A549 (cell line): ENCODE measurements around the gene ABHD2. TPM values are rescaled to one million over a fixed set of nuclear protein-coding genes. Genes with fewer than 3 reads are reported as not detected.

Experiments used
- ATAC-seq, 2 experiments: fragments of 200-7000 bp in 1 of 2; fragments of >200 bp in 1 of 2; cut with Nextera tagmentation in 1 of 2; cut with Tn5 transposase in 1 of 2; 3 replicates each; pipeline versions ENCODE4 v1.8.0 to v1.9.1; 2018 to 2020; ENCODE audit warnings: mild to moderate bottlenecking in 1 of 2, moderate library complexity in 1 of 2
- CTCF ChIA-PET: fragments of 300-600 bp; sonication (Branson Sonifier 250); formaldehyde crosslinking; extraction: SDS; loops from one replicate; lab custom pipeline; 2021; ENCODE audit warnings: antibody characterized with exemption, inconsistent platforms; lab: Yijun Ruan, JAX
- POLR2A ChIA-PET: fragments of 350-600 bp; formaldehyde crosslinking; extraction: SDS; loops from one replicate; lab custom pipeline; 2021; ENCODE audit warnings: antibody characterized with exemption, inconsistent platforms; lab: Yijun Ruan, JAX
- DNase-seq, 2 experiments: peaks; one replicate each; pipeline versions ENCODE4 v3.0.0 to v3.0.0-alpha.2; 2011 to 2016; ENCODE audit warnings: low read depth in 1 of 2, low spot score in 1 of 2
- FAIRE-seq: peaks from 2 replicates; lab custom pipeline; 2011; peaks lifted over from hg19 to GRCh38; lab: Jason Lieb, UNC
- H3K27ac ChIP-seq, 2 experiments: fragments of >200 bp; sonication (Bioruptor Twin); formaldehyde crosslinking; 3 replicates each; pipeline ENCODE4 v1.5.1; 2016 to 2017
- H3K4me1 ChIP-seq: fragments of >200 bp; sonication (Bioruptor Twin); formaldehyde crosslinking; 3 replicates; pipeline ENCODE4 v1.6.1; 2016
- H3K4me2 ChIP-seq: fragments of >200 bp; sonication (Bioruptor Twin); formaldehyde crosslinking; 3 replicates; pipeline ENCODE4 v1.6.1; 2016
- H3K4me3 ChIP-seq: fragments of >200 bp; sonication (Bioruptor Twin); formaldehyde crosslinking; 3 replicates; pipeline ENCODE4 v1.5.1; 2016
- H3K9me3 ChIP-seq: fragments of >200 bp; sonication (Bioruptor Twin); formaldehyde crosslinking; 3 replicates; pipeline ENCODE4 v1.6.1; 2016
- EHF ChIP-seq: fragments of 250-450 bp; sonication (Bioruptor Pico); IDR thresholded peaks from 2 replicates; pipeline ENCODE4 v1.5.0; 2020; ENCODE audit warnings: mild to moderate bottlenecking
- ESRRA ChIP-seq: fragments of 150-350 bp; IDR thresholded peaks from 2 replicates; pipeline ENCODE4 v1.6.1; 2014; ENCODE audit warnings: mild to moderate bottlenecking, low read length, borderline replicate concordance
- FOSB ChIP-seq: fragments of 250-450 bp; sonication (Bioruptor Pico); IDR thresholded peaks from 2 replicates; pipeline ENCODE4 v1.5.0; 2020; ENCODE audit warnings: mild to moderate bottlenecking, moderate library complexity
- FOSL2 ChIP-seq, 2 experiments: fragments of 450-650 bp in 1 of 2; fragments of >200 bp in 1 of 2; sonication (Bioruptor Twin) in 1 of 2; formaldehyde crosslinking; IDR thresholded peaks; 2 replicates each; pipeline versions ENCODE4 v1.5.0 to v1.6.1; 2016 to 2020; ENCODE audit warnings: mild to moderate bottlenecking in 1 of 2, moderate library complexity in 1 of 2
- FOXS1 ChIP-seq: fragments of 250-450 bp; sonication (Bioruptor Pico); IDR thresholded peaks from 2 replicates; pipeline ENCODE4 v1.5.0; 2020; ENCODE audit warnings: mild to moderate bottlenecking, moderate library complexity
- HEYL ChIP-seq: fragments of 250-450 bp; sonication (Bioruptor Pico); IDR thresholded peaks from 2 replicates; pipeline ENCODE4 v1.8.0; 2021; ENCODE audit warnings: mild to moderate bottlenecking, moderate library complexity
- HOXB5 ChIP-seq: fragments of 250-450 bp; sonication (Bioruptor Pico); IDR thresholded peaks from 2 replicates; pipeline ENCODE4 v1.5.0; 2020; ENCODE audit warnings: mild to moderate bottlenecking, moderate library complexity
- NFE2L2 ChIP-seq: fragments of 150-350 bp; conservative IDR thresholded peaks from 2 replicates; pipeline ENCODE4 v1.6.1; 2014; ENCODE audit warnings: low read length
- PHF8 ChIP-seq: fragments of 200-600 bp; sonication (generic); IDR thresholded peaks from 2 replicates; pipeline ENCODE4 v1.6.1; 2016; ENCODE audit warnings: low read depth, mild to moderate bottlenecking, antibody characterized with exemption, moderate library complexity, borderline replicate concordance
- POLR2A ChIP-seq: IDR thresholded peaks from 2 replicates; pipeline ENCODE4 v1.6.1; 2012; ENCODE audit warnings: mild to moderate bottlenecking, low read length
- POLR2AphosphoS2 ChIP-seq: conservative IDR thresholded peaks from 2 replicates; pipeline ENCODE4 v1.6.1; 2012; ENCODE audit warnings: low read length, improper control_type of control experiment, inconsistent platforms
- RARB ChIP-seq: fragments of 250-450 bp; sonication (Bioruptor Pico); IDR thresholded peaks from 2 replicates; pipeline ENCODE4 v1.8.0; 2021; ENCODE audit warnings: mild to moderate bottlenecking, moderate library complexity
- TFCP2L1 ChIP-seq: fragments of 250-450 bp; sonication (Bioruptor Pico); IDR thresholded peaks from 2 replicates; pipeline ENCODE4 v1.5.0; 2021; ENCODE audit warnings: mild to moderate bottlenecking
- TP53 ChIP-seq: fragments of 250-450 bp; sonication (Bioruptor Pico); IDR thresholded peaks from 2 replicates; pipeline ENCODE4 v1.5.0; 2021; ENCODE audit warnings: mild to moderate bottlenecking, moderate library complexity
- ZSCAN20 ChIP-seq: fragments of 250-450 bp; sonication (Bioruptor Pico); IDR thresholded peaks from 2 replicates; pipeline ENCODE4 v1.8.0; 2022; ENCODE audit warnings: mild to moderate bottlenecking, moderate library complexity
- WGBS: methylation state at CpG from one replicate; pipeline ENCODE4 v1.1.6; 2017; ENCODE audit errors: missing lambda C conversion rate; 5-methylcytosine and 5-hydroxymethylcytosine counted together
- polyA plus RNA-seq, 4 experiments: library from polyadenylated mRNA; depleted of rRNA in 3 of 4; stranded (reverse); fragments of >200 nt; fragmentation: RNase III in 1 of 4; extraction: RNeasy Plus Mini Kit Qiagen cat#74134 plus additional on column Dnase treatment in 1 of 4; gene quantifications; 2 replicates in 3 of 4; 3 replicates in 1 of 4; pipeline ENCODE4 v1.2.3, GENCODE V29; 2011 to 2017
- TF ChIP-seq, protein P1 (sequence below): IDR thresholded peaks from 2 replicates; pipeline ENCODE4 v1.6.1; 2012; ENCODE audit warnings: low read depth, borderline replicate concordance
- TF ChIP-seq, protein P2 (sequence below): fragments of >200 bp; sonication (Bioruptor Twin); formaldehyde crosslinking; IDR thresholded peaks from 3 replicates; pipeline ENCODE4 v1.5.1; 2016
- TF ChIP-seq, protein P3 (sequence below): fragments of 200-600 bp; sonication (generic); IDR thresholded peaks from 2 replicates; pipeline ENCODE4 v1.6.1; 2016; ENCODE audit warnings: antibody characterized with exemption, mild to moderate bottlenecking, moderate library complexity
- TF ChIP-seq, protein P4 (sequence below): fragments of 250-450 bp; sonication (Bioruptor Pico); IDR thresholded peaks from 2 replicates; pipeline ENCODE4 v1.5.0; 2020; ENCODE audit warnings: low read depth, mild to moderate bottlenecking, moderate library complexity
- TF ChIP-seq, protein P5 (sequence below): fragments of >200 bp; sonication (Bioruptor Twin); formaldehyde crosslinking; IDR thresholded peaks from 2 replicates; pipeline ENCODE4 v1.6.1; 2016
- TF ChIP-seq, protein P6 (sequence below): fragments of 450-650 bp; IDR thresholded peaks from 2 replicates; pipeline ENCODE4 v1.6.1; 2014; ENCODE audit warnings: antibody characterized with exemption

ABHD2 gene
- polyA plus RNA-seq, 2 of the 4 experiments (the other 2 are of a cell fraction), result 36.2 to 63.3 TPM

DNA sequence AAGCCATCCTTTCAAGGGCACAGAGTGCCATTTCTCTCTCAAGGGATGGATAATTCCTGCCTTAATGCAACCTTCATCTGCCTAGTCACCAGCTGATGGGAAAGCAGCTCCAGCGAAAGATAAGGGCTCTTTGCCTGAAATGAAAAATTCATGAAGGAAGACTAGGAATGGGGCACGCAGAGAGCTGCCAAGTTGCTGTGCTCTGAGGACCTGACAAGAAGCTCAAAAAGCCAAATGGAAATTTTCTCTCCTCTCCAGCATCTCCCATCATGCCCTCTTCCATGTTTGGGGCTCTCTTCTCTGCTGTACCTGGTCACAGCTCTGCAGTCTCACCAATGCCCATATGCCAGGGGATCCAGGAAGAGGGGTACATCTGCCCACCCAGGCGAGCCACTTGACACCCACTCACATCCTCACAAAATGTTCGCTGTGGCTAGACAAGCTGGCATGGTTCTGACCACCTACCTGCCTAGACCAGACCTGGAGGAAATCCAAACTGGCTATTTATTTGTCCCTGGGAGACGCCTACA, 29.3 kb upstream of the ABHD2 start:
- ATAC-seq, result no peak
- Histone ChIP-seq H3K4me1 (peaks cover 6% of the 10 kb centered on the region; the same call in 1 of the 3 replicates), H3K4me3 (no peak overlapping the region), H3K4me2 (no peak overlapping the region), H3K27ac (peak overlapping the region; percentile 55 to 57; a peak in 4 of 6 replicates), H3K9me3 (no peaks in the 10 kb centered on the region)
- ChIA-PET POLR2A (no interaction called here), CTCF (interaction anchor here (0.6 to 16.1 kb wide), 16 partner anchors 8 to 242 kb away, joined by 3 to 735 read pairs (median 34); partner anchors contain the start of gene ABHD2)
- DNase-seq, result no peak
- FAIRE-seq, result no peak
- TF ChIP-seq FOXS1 (CRISPR knock-in tag), result no peak
- TF ChIP-seq, protein P1, sequence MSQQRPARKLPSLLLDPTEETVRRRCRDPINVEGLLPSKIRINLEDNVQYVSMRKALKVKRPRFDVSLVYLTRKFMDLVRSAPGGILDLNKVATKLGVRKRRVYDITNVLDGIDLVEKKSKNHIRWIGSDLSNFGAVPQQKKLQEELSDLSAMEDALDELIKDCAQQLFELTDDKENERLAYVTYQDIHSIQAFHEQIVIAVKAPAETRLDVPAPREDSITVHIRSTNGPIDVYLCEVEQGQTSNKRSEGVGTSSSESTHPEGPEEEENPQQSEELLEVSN, result no peak
- no peak for TF ChIP-seq POLR2AphosphoS2
- TF ChIP-seq ESRRA, result no peak
- no peak for TF ChIP-seq FOSB (CRISPR knock-in tag)
- TF ChIP-seq EHF (CRISPR knock-in tag), result no peak
- TF ChIP-seq, protein P2, sequence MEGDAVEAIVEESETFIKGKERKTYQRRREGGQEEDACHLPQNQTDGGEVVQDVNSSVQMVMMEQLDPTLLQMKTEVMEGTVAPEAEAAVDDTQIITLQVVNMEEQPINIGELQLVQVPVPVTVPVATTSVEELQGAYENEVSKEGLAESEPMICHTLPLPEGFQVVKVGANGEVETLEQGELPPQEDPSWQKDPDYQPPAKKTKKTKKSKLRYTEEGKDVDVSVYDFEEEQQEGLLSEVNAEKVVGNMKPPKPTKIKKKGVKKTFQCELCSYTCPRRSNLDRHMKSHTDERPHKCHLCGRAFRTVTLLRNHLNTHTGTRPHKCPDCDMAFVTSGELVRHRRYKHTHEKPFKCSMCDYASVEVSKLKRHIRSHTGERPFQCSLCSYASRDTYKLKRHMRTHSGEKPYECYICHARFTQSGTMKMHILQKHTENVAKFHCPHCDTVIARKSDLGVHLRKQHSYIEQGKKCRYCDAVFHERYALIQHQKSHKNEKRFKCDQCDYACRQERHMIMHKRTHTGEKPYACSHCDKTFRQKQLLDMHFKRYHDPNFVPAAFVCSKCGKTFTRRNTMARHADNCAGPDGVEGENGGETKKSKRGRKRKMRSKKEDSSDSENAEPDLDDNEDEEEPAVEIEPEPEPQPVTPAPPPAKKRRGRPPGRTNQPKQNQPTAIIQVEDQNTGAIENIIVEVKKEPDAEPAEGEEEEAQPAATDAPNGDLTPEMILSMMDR, result no peak
- no peak for TF ChIP-seq HEYL (CRISPR knock-in tag)
- no peak for TF ChIP-seq RARB (CRISPR knock-in tag)
- no peak for TF ChIP-seq PHF8
- no peak for TF ChIP-seq HOXB5
- TF ChIP-seq, protein P3, sequence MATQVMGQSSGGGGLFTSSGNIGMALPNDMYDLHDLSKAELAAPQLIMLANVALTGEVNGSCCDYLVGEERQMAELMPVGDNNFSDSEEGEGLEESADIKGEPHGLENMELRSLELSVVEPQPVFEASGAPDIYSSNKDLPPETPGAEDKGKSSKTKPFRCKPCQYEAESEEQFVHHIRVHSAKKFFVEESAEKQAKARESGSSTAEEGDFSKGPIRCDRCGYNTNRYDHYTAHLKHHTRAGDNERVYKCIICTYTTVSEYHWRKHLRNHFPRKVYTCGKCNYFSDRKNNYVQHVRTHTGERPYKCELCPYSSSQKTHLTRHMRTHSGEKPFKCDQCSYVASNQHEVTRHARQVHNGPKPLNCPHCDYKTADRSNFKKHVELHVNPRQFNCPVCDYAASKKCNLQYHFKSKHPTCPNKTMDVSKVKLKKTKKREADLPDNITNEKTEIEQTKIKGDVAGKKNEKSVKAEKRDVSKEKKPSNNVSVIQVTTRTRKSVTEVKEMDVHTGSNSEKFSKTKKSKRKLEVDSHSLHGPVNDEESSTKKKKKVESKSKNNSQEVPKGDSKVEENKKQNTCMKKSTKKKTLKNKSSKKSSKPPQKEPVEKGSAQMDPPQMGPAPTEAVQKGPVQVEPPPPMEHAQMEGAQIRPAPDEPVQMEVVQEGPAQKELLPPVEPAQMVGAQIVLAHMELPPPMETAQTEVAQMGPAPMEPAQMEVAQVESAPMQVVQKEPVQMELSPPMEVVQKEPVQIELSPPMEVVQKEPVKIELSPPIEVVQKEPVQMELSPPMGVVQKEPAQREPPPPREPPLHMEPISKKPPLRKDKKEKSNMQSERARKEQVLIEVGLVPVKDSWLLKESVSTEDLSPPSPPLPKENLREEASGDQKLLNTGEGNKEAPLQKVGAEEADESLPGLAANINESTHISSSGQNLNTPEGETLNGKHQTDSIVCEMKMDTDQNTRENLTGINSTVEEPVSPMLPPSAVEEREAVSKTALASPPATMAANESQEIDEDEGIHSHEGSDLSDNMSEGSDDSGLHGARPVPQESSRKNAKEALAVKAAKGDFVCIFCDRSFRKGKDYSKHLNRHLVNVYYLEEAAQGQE, result no peak
- TF ChIP-seq, protein P4, sequence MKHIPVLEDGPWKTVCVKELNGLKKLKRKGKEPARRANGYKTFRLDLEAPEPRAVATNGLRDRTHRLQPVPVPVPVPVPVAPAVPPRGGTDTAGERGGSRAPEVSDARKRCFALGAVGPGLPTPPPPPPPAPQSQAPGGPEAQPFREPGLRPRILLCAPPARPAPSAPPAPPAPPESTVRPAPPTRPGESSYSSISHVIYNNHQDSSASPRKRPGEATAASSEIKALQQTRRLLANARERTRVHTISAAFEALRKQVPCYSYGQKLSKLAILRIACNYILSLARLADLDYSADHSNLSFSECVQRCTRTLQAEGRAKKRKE, result no peak
- 78% methylated on average over 5 of the region's 5 CpGs for WGBS

DNA sequence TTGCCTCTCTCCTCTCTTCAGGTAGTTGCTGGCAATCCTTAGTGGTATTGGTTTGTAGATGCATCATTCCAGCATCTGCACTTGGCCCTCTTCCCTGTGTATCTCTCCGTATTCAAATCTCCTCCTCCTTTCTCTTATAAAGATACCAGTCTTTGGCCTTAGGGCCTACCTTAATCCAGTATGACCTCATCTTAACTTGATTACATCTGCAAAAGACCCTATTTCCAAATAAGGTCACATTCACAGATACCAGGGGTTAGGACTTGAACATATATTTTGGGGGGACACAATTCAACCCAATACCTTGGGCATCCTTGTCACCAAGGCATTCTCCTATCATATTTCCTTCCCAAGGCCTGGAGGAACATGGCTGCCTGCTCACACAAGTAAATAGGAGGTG, 22.0 kb upstream of the ABHD2 start:
- ChIA-PET CTCF (interaction anchor here (0.8 to 5.7 kb wide), 9 partner anchors 8 to 234 kb away, joined by 3 to 58 read pairs (median 4); no protein-coding TSS in a partner anchor), POLR2A (no interaction called here)
- whole genome bisulfite sequencing, result 84% methylated on average over 1 of the region's 1 CpG
- H3K9me3 ChIP-seq, result no peaks in the 10 kb centered on the region
- peaks cover 22% of the 10 kb centered on the region; the same call in 2 of the 3 replicates for H3K4me1 ChIP-seq
- H3K4me3 ChIP-seq, result no peak overlapping the region
- no peak for FAIRE-seq
- TF ChIP-seq TP53 (CRISPR knock-in tag), result no peak
- TF ChIP-seq FOSL2 (IDR thresholded peaks at IDR 0.05), result no peak
- TF ChIP-seq FOSL2 (CRISPR knock-in tag; IDR thresholded peaks at IDR 0.05), result no peak
- no peak for TF ChIP-seq HEYL (CRISPR knock-in tag)
- TF ChIP-seq, protein P5, sequence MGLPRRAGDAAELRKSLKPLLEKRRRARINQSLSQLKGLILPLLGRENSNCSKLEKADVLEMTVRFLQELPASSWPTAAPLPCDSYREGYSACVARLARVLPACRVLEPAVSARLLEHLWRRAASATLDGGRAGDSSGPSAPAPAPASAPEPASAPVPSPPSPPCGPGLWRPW, result no peak
- TF ChIP-seq ZSCAN20 (CRISPR knock-in tag), result no peak
- no peak for TF ChIP-seq PHF8
- TF ChIP-seq, protein P4, result no peak
- TF ChIP-seq ESRRA, result no peak
- TF ChIP-seq TFCP2L1 (CRISPR knock-in tag), result no peak
- TF ChIP-seq, protein P6, sequence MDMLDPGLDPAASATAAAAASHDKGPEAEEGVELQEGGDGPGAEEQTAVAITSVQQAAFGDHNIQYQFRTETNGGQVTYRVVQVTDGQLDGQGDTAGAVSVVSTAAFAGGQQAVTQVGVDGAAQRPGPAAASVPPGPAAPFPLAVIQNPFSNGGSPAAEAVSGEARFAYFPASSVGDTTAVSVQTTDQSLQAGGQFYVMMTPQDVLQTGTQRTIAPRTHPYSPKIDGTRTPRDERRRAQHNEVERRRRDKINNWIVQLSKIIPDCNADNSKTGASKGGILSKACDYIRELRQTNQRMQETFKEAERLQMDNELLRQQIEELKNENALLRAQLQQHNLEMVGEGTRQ, result no peak
- TF ChIP-seq NFE2L2, result no peak
- TF ChIP-seq POLR2A, result no peak
- no peak overlapping the region for H3K4me2 ChIP-seq
- DNase-seq, result no peak
- no peak for ATAC-seq
- peak overlapping the region; percentile 27 to 57; a peak in 4 of 6 replicates for H3K27ac ChIP-seq
